Tibial nerve (tissue), 4 donors: Measurements from ENCODE around the gene RGMB. TPM values are rescaled to one million over a fixed set of nuclear protein-coding genes. Genes with fewer than 3 reads are reported as not detected.
A peak's percentile ranks its signal among the peaks of the same experiment; 100 is the strongest.

ENCODE experiments used
- DNase-seq, 2 donors: peaks; one replicate each; pipeline ENCODE4 v3.0.0-alpha.2; 2019; ENCODE audit warnings: low spot score in 2 of 2
- H3K27ac ChIP-seq, 4 donors: fragments of 200-600 bp; sonication (generic) in 3 of 4; one replicate each; pipeline ENCODE4 v1.5.1; 2017 to 2019; ENCODE audit warnings: mild to moderate bottlenecking in 1 of 4
- H3K27me3 ChIP-seq, 2 donors: fragments of 200-600 bp; sonication (generic) in 1 of 2; one replicate each; pipeline versions ENCODE4 v1.5.1 to v1.6.0; 2017 to 2019
- H3K36me3 ChIP-seq, 3 donors: fragments of 200-600 bp; sonication (generic); one replicate each; pipeline ENCODE4 v1.5.1; 2018 to 2019
- H3K4me1 ChIP-seq, 4 donors: fragments of 200-600 bp; sonication (generic) in 3 of 4; one replicate each; pipeline ENCODE4 v1.5.1; 2017 to 2019
- H3K4me3 ChIP-seq, 4 donors: fragments of 200-600 bp; sonication (generic) in 3 of 4; one replicate each; pipeline ENCODE4 v1.5.1; 2017 to 2019; ENCODE audit warnings: mild to moderate bottlenecking in 1 of 4, moderate library complexity in 1 of 4
- H3K9me3 ChIP-seq, 4 donors: fragments of 200-600 bp; sonication (generic) in 3 of 4; one replicate each; pipeline ENCODE4 v1.5.1; 2017 to 2019
- EP300 ChIP-seq, 2 donors: sonication (generic); formaldehyde crosslinking; IDR thresholded peaks; one replicate each; pipeline ENCODE4 v1.6.1; 2017; ENCODE audit warnings: antibody characterized with exemption in 2 of 2, mild to moderate bottlenecking in 1 of 2
- POLR2A ChIP-seq, 2 donors: fragments of 450-650 bp; IDR thresholded peaks; one replicate each; pipeline ENCODE4 v1.6.1; 2017; ENCODE audit warnings: antibody characterized with exemption in 2 of 2, mild to moderate bottlenecking in 2 of 2, moderate library complexity in 2 of 2
- WGBS, 2 donors: methylation state at CpG; one replicate each; pipeline ENCODE4 v1.1.5; 2018; 5-methylcytosine and 5-hydroxymethylcytosine counted together
- total RNA-seq, 4 donors: library from RNA; depleted of rRNA; stranded (reverse); fragments of >200 nt; gene quantifications; one replicate each; pipeline ENCODE4 v1.1.0, GENCODE V29; 2016
- TF ChIP-seq, protein P1 (sequence below), 5 experiments: fragments of 200-600 bp in 3 of 5; fragments of 450-650 bp in 2 of 5; sonication (generic) in 3 of 5; IDR thresholded peaks; one replicate each; pipeline ENCODE4 v1.5.1; 2016 to 2019; ENCODE audit warnings: antibody characterized with exemption in 5 of 5, mild to moderate bottlenecking in 3 of 5, moderate library complexity in 2 of 5

The RGMB gene
- total RNA-seq, 4 donors from 2014 or later = 31.8 to 43.1 (median 36.6) TPM

DNA sequence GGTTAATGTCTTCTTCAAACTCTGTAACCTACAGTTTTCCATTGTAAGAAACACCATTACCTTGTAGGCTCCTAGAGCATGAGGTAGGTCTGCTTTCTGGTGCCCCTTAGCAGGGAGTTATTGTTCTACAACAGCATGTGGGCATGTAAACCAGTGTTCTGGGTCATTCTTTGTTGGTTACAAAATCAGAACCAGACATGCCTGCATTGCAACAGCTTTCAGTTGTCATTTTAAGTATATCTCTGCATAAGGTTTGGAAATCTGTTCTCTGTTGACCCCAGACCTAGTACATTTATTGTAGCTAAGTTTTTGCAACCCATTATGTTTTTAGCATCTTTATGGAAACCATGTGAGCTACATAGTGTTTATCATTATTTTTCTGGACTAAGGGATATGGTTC is 10.9 kb downstream of the RGMB start:
- Histone ChIP-seq H3K4me3 (no peak overlapping the region), H3K36me3 (peaks cover 0 to 20% (median 0%) of the 10 kb centered on the region in 3 donors), H3K27ac (no peak overlapping the region), H3K4me1 (peaks cover 0 to 89% (median 39%) of the 10 kb centered on the region in 4 donors), H3K27me3 (no peaks in the 10 kb centered on the region), H3K9me3 (no peaks in the 10 kb centered on the region)
- no peak for DNase-seq
- TF ChIP-seq, protein P1, sequence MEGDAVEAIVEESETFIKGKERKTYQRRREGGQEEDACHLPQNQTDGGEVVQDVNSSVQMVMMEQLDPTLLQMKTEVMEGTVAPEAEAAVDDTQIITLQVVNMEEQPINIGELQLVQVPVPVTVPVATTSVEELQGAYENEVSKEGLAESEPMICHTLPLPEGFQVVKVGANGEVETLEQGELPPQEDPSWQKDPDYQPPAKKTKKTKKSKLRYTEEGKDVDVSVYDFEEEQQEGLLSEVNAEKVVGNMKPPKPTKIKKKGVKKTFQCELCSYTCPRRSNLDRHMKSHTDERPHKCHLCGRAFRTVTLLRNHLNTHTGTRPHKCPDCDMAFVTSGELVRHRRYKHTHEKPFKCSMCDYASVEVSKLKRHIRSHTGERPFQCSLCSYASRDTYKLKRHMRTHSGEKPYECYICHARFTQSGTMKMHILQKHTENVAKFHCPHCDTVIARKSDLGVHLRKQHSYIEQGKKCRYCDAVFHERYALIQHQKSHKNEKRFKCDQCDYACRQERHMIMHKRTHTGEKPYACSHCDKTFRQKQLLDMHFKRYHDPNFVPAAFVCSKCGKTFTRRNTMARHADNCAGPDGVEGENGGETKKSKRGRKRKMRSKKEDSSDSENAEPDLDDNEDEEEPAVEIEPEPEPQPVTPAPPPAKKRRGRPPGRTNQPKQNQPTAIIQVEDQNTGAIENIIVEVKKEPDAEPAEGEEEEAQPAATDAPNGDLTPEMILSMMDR (IDR thresholded peaks at IDR 0.05) = no peak

DNA sequence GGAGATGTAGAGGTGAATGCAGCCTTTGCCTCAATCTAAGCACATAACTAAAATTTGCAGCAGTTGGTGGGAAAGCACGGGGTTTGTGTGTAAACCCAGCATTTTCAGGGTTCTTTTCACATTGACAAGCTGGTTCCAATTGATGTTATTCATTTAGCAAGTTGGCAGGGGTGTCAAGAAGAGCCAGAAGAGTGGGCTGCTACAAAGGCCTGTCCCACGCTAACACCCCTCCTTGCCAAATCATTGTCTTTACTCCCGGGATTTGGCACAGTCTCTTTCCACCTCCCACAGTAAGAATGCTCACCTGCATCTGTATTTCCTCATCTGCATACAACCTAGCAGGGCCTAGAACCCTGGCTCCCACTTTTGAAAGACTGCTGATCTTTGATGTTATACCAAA is 11.8 kb downstream of the RGMB start:
- no peak for DNase-seq
- TF ChIP-seq EP300 (IDR thresholded peaks at IDR 0.05) (no peak), POLR2A (IDR thresholded peaks at IDR 0.05) (no peak)
- TF ChIP-seq, protein P1 (IDR thresholded peaks at IDR 0.05) = no peak
- Histone ChIP-seq H3K4me1 (peaks cover 0 to 88% (median 35%) of the 10 kb centered on the region in 4 donors), H3K27ac (no peak overlapping the region), H3K4me3 (no peak overlapping the region), H3K9me3 (no peaks in the 10 kb centered on the region), H3K27me3 (no peaks in the 10 kb centered on the region), H3K36me3 (peaks cover 0 to 12% (median 0%) of the 10 kb centered on the region in 3 donors)
- WGBS, 2 donors = 50 to 58% methylated on average over 3 of the region's 3 CpGs

DNA sequence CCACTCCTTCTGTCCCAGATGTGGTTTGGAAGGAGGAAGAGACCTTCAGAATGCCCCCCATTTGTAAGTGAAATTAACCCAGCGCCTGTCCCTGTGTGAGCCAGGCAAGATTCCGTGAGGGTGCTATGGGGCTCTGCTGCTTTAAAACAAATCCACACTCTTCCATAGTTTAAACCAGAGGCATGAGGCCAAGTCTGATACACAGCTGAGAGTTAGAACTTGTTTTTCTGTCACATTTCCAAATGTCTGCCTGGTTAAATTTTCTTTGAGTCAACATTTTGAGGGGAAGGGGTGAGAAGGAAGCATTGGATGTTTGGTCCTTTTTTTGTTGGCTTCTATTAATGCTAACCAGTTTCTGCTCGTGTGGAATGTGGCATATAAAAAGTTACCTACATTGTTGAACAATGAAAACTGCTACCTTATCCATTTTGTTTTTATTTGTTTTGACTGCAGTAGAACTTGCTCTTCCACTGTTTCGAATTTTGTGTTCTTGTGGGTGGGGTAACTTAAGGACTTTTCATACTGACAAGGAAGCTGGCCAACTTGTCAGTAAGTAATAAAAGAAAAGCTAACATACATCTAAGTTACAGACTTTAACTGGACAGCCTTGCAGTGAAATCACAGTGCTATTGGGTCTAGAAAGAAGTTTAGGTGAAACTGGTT is 12.9 kb downstream of the RGMB start:
- Histone ChIP-seq H3K9me3 (no peaks in the 10 kb centered on the region), H3K4me3 (no peak overlapping the region), H3K4me1 (peaks cover 0 to 88% (median 33%) of the 10 kb centered on the region in 4 donors), H3K27ac (no peak overlapping the region), H3K36me3 (peaks cover 0 to 7% (median 0%) of the 10 kb centered on the region in 3 donors), H3K27me3 (no peaks in the 10 kb centered on the region)
- DNase-seq = no peak
- WGBS, 2 donors = 35 to 36% methylated on average over 4 of the region's 4 CpGs
- TF ChIP-seq EP300 (IDR thresholded peaks at IDR 0.05) = no peak
- TF ChIP-seq, protein P1 (IDR thresholded peaks at IDR 0.05) = no peak
- TF ChIP-seq POLR2A (IDR thresholded peaks at IDR 0.05) = no peak

DNA sequence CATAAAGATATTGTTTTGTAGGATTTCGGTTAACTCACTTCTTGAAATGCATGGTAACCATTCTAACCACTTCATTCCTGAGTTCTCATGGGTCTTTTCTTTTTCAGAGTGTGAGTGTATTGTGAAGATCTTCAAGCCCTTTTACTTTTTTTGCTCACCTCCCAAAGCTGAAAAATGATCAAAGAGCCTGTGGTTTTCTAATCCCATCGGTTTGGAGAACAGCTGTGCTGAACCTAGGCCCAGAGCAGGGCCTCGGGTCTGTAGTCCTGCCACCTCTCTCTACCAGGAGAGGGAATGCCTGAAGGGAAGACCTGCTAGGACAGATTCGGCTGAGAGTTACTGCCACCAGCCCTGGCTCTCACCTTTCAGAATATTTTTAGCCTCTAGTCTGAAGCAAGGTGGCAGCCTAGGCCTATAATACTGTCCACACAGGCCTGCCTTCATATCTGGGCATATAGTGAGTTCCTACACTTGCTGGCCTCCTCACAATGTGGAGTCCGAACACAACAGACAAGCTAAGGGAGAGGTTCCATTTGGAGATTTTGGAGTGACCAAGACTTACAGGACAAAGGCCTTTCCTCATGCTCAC is 13.8 kb downstream of the RGMB start:
- WGBS, 2 donors = 87 to 91% methylated on average over 5 of the region's 5 CpGs
- TF ChIP-seq, protein P1 (IDR thresholded peaks at IDR 0.05) = no peak
- TF ChIP-seq POLR2A (IDR thresholded peaks at IDR 0.05) = no peak
- TF ChIP-seq EP300 (IDR thresholded peaks at IDR 0.05) = no peak
- Histone ChIP-seq H3K4me3 (no peak overlapping the region), H3K9me3 (no peaks in the 10 kb centered on the region), H3K27ac (peak overlapping the region in 1 of 4 donors; percentile 30), H3K4me1 (peaks cover 0 to 86% (median 33%) of the 10 kb centered on the region in 4 donors), H3K27me3 (no peaks in the 10 kb centered on the region), H3K36me3 (peaks cover 0 to 2% (median 0%) of the 10 kb centered on the region in 3 donors)
- DNase-seq = no peak

DNA sequence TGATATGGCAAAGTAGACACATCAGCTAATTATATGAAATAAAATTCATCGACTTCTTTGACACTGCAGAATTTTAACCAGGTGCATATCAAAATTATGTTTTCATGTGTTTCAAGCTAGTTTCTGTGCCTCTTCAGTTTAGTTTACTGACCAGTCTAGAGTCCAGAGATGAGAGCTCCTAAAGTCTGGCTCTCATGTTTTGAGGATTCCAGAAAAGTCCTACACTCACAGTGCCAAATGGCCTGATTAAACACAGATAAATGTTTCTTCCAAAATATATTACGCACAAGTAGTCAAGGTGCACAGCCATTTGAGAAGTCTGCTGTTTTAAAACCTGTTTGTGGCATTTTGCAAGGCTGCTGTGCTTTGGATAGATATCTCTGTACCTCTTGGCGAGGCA is 15.6 kb downstream of the RGMB start:
- Histone ChIP-seq H3K36me3 (peaks cover 0 to 14% (median 0%) of the 10 kb centered on the region in 3 donors), H3K27ac (no peak overlapping the region), H3K4me1 (peaks cover 0 to 70% (median 26%) of the 10 kb centered on the region in 4 donors), H3K9me3 (no peaks in the 10 kb centered on the region), H3K4me3 (no peak overlapping the region), H3K27me3 (no peaks in the 10 kb centered on the region)
- 86 to 98% methylated on average over 3 of the region's 3 CpGs for WGBS, 2 donors
- DNase-seq = no peak
- TF ChIP-seq POLR2A (IDR thresholded peaks at IDR 0.05) (no peak), EP300 (IDR thresholded peaks at IDR 0.05) (no peak)
- TF ChIP-seq, protein P1 (IDR thresholded peaks at IDR 0.05) = no peak
